ENCODE measurements around the gene ALKBH8.

- TF ChIP-seq CSDC2 (CRISPR knock-in tag; IDR thresholded peaks at IDR 0.05): no peak
- no peak for TF ChIP-seq PATZ1 (CRISPR knock-in tag; IDR thresholded peaks at IDR 0.05; ENCODE audit: borderline replicate concordance)
- no peak for TF ChIP-seq TSHZ2 (CRISPR knock-in tag; IDR thresholded peaks at IDR 0.05)
- TF ChIP-seq ISL1 (CRISPR knock-in tag; IDR thresholded peaks at IDR 0.05): no peak
- no peak for TF ChIP-seq ESRRG (CRISPR knock-in tag; IDR thresholded peaks at IDR 0.05)
These were observed 96.9 kb downstream of the ALKBH8 start for GRCh38 chr11:107468596-107468995.
